ENCODE results near the gene UBTD1.

DNA sequence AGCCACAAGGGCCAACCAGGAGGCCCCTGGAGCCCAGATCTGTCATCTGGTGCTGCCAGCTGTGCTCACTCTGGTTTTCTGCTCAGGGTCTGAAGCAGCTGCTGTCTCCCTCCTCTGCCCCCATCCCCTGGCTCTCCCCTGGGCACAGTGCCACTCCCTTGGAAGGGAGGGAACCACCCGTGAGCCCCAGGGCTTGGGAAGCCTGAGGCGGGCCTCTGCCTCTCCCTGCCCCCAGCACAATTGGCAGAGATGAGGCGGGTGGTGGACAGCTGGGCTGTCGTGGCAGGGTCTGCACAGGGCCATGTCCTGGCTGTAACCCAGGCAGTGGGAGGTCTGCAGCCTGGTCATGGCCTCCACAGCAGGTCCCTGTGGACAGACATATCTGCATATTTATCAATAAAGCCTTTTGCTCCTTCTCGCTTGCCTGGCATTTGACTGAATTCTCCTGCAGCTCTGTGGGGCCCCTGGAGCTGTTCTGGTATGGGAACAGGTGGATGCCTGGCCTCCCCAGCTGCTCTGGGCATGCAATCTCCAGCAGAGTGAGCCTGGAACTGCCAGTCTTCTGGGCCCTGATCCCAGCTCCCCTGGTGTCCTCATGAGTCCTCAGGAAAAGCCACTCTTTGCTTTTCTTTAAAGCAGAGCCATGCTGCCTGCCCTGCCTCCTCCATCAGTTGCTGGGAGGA, 72.2 kb downstream of the UBTD1 start:
- TF ChIP-seq CTCF (IDR thresholded peaks at IDR 0.05) (no peak), ZFX (IDR thresholded peaks at IDR 0.05; ENCODE audit: borderline replicate concordance) (no peak)

Measured in 22Rv1 (cell line).